ENCODE results near the gene MAGI2. TPM values are rescaled to one million over a fixed set of nuclear protein-coding genes. Genes with fewer than 3 reads are reported as not detected.

The MAGI2 gene
- total and polyA plus RNA-seq, 8 donors: 6.1 to 9.2 (median 7.1) TPM

DNA sequence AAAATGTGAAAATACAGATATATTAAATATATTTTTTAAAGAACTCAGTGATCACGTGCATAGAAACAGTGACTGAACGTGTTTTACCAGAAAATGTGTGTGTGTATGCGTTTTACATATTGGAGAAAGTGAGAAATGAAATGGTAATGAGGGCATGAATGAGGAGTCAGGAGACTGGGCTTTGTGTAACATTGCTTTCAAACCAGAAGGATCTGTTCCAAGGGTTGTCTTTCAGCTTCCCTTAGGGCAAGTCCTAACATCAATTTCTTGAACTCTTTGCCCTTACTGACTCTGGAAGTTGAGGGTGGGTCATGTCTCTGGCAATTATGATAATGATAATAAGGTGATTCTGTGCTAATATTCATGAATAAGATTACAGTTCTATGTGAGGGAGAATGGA is 1097.6 kb downstream of the MAGI2 start:
- no peak for DNase-seq
- Histone ChIP-seq H3K36me3 (no peaks in the 10 kb centered on the region), H3K27ac (no peak overlapping the region), H3K4me1 (no peaks in the 10 kb centered on the region), H3K9me3 (no peaks in the 10 kb centered on the region), H3K4me3 (no peak overlapping the region), H3K27me3 (no peaks in the 10 kb centered on the region)
- TF ChIP-seq, protein P1, sequence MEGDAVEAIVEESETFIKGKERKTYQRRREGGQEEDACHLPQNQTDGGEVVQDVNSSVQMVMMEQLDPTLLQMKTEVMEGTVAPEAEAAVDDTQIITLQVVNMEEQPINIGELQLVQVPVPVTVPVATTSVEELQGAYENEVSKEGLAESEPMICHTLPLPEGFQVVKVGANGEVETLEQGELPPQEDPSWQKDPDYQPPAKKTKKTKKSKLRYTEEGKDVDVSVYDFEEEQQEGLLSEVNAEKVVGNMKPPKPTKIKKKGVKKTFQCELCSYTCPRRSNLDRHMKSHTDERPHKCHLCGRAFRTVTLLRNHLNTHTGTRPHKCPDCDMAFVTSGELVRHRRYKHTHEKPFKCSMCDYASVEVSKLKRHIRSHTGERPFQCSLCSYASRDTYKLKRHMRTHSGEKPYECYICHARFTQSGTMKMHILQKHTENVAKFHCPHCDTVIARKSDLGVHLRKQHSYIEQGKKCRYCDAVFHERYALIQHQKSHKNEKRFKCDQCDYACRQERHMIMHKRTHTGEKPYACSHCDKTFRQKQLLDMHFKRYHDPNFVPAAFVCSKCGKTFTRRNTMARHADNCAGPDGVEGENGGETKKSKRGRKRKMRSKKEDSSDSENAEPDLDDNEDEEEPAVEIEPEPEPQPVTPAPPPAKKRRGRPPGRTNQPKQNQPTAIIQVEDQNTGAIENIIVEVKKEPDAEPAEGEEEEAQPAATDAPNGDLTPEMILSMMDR (IDR thresholded peaks at IDR 0.05): no peak
- intact Hi-C loops (cut with DNase I): no loop called here
- no peak for ATAC-seq

GRCh38 chr7:78350926-78351325 is 1102.5 kb downstream of the MAGI2 start:
- Histone ChIP-seq H3K4me1 (no peaks in the 10 kb centered on the region), H3K4me3 (no peak overlapping the region), H3K27me3 (no peaks in the 10 kb centered on the region), H3K27ac (no peak overlapping the region), H3K36me3 (no peaks in the 10 kb centered on the region), H3K9me3 (no peaks in the 10 kb centered on the region)
- TF ChIP-seq, protein P1 (IDR thresholded peaks at IDR 0.05): no peak
- DNase-seq (no peak), ATAC-seq (peak; percentile 19)
- intact Hi-C loops (cut with DNase I): no loop called here

DNA sequence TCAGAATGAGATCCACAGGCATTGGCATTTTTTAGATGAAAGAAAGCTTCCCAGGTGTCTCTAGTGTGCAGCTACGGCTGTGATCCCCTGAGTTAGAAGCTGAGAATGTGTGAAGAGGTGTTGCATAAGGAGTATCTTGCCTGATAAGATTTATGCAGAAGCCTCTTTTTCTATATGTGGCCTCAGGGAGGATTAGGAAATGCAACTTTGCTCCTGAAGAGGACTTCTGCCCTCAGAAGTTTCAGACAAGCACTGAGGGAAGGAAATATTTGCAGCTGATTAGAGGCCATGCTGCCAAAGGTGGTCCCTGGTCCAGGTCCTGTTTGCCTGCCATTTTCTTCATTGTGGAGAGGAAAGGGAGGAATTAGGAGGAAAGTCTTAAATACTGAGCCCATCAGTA is 1103.1 kb downstream of the MAGI2 start:
- Histone ChIP-seq H3K9me3 (no peaks in the 10 kb centered on the region), H3K4me1 (no peaks in the 10 kb centered on the region), H3K27me3 (no peaks in the 10 kb centered on the region), H3K4me3 (no peak overlapping the region), H3K27ac (no peak overlapping the region), H3K36me3 (no peaks in the 10 kb centered on the region)
- TF ChIP-seq, protein P1 (IDR thresholded peaks at IDR 0.05): no peak
- DNase-seq: no peak
- intact Hi-C loops (cut with DNase I): no loop called here
- ATAC-seq: no peak

DNA sequence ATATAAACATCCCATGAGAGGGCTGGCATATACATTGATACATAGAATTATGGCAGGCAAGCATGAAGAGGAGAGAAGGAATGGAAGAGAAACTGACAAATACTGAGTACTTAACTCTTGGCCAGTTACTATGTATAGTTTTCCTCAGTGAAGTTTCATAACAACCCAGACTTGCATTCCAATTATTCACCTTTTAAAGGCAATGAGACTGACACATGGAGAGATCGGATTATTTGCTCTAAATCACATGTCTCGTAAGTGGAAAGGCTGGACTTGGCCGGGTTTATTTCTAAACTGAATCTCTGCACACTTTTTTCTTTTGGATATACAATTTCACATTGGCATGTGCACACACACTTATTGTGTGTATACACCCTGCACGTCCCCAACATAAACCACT is 1106.6 kb downstream of the MAGI2 start:
- ATAC-seq: peak; percentile 82
- no peak overlapping the region for H3K4me3 ChIP-seq
- TF ChIP-seq, protein P1 (IDR thresholded peaks at IDR 0.05): no peak
- H3K4me1 ChIP-seq: no peaks in the 10 kb centered on the region
- no peaks in the 10 kb centered on the region for H3K9me3 ChIP-seq
- no peaks in the 10 kb centered on the region for H3K36me3 ChIP-seq
- H3K27me3 ChIP-seq: no peaks in the 10 kb centered on the region
- H3K27ac ChIP-seq: peak overlapping the region; percentile 48 to 63
- no peak for DNase-seq
- intact Hi-C loops (cut with DNase I): no loop called here

- Histone ChIP-seq H3K4me3 (no peak overlapping the region), H3K9me3 (no peaks in the 10 kb centered on the region), H3K27ac (peak overlapping the region; percentile 48 to 63), H3K36me3 (no peaks in the 10 kb centered on the region), H3K4me1 (no peaks in the 10 kb centered on the region), H3K27me3 (no peaks in the 10 kb centered on the region)
- intact Hi-C loops (cut with DNase I): no loop called here
- TF ChIP-seq, protein P1 (IDR thresholded peaks at IDR 0.05): no peak
- ATAC-seq (peak; percentile 88), DNase-seq (peak in 3 of 4 donors; percentile 55 to 76 (median 70))
These were observed 1107.5 kb downstream of the MAGI2 start for GRCh38 chr7:78345979-78346378.

All from left lung (tissue), 10 donors.